ENCODE measurements around the gene CDKL4. TPM values are rescaled to one million over a fixed set of nuclear protein-coding genes. Genes with fewer than 3 reads are reported as not detected.

The CDKL4 gene
- total and polyA plus RNA-seq, 2 of the 13 experiments (the other 11 are each of a cell fraction or from before 2014, with no cell fraction given) = 0.29 to 0.50 TPM

DNA sequence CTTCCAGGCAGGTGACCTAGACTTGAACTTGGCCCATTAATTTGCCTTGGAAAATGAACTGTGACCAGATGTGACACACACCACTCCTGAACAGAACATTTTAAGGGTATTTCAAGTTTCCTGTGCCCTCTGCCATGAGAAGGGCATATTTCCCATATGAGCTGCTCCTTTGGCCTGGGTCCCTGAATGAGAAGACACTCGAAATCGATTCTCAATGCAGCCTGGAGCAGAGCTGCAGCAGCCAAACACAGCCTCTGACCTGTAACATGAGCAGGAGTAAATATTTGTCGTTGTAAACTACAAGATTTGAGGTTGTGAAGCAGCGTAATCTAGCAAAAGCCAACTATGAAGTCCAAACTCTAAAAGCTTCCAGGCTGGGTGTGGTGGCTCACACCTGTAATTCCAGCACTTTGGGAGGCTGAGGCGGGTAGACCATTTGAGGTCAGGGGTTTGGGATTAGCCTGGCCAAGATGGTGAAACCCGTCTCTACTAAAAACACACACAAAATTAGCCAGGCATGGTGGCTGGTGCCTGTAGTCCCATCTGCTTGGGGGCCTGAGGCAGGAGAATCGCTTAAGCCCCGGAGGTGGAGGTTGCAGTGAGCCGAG lies 92.8 kb downstream of the CDKL4 start (continued):
- TF ChIP-seq ZNF768 (CRISPR knock-in tag; IDR thresholded peaks at IDR 0.05) = no peak
- no peak for TF ChIP-seq KLF12 (CRISPR knock-in tag; IDR thresholded peaks at IDR 0.05; ENCODE audit: borderline replicate concordance)
- no peak; the same call in 1 of the 2 replicates for TF ChIP-seq ZNF746 (CRISPR knock-in tag; IDR thresholded peaks at IDR 0.05)
- no peak for TF ChIP-seq NFYC (CRISPR knock-in tag; IDR thresholded peaks at IDR 0.05)
- TF ChIP-seq RARG (CRISPR knock-in tag; IDR thresholded peaks at IDR 0.05; ENCODE audit: low read depth) = no peak
- peak; percentile 47; the same call in 1 of the 2 replicates for TF ChIP-seq ZNF431 (CRISPR knock-in tag; IDR thresholded peaks at IDR 0.05; ENCODE audit: borderline replicate concordance, low read depth)
- no peak for TF ChIP-seq HOXD1 (CRISPR knock-in tag; IDR thresholded peaks at IDR 0.05)
- TF ChIP-seq, protein P1, sequence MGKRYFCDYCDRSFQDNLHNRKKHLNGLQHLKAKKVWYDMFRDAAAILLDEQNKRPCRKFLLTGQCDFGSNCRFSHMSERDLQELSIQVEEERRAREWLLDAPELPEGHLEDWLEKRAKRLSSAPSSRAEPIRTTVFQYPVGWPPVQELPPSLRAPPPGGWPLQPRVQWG (CRISPR knock-in tag; IDR thresholded peaks at IDR 0.05; ENCODE audit: borderline replicate concordance, low read depth) = no peak
- TF ChIP-seq, protein P2, sequence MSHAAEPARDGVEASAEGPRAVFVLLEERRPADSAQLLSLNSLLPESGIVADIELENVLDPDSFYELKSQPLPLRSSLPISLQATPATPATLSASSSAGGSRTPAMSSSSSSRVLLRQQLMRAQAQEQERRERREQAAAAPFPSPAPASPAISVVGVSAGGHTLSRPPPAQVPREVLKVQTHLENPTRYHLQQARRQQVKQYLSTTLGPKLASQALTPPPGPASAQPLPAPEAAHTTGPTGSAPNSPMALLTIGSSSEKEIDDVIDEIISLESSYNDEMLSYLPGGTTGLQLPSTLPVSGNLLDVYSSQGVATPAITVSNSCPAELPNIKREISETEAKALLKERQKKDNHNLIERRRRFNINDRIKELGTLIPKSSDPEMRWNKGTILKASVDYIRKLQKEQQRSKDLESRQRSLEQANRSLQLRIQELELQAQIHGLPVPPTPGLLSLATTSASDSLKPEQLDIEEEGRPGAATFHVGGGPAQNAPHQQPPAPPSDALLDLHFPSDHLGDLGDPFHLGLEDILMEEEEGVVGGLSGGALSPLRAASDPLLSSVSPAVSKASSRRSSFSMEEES (CRISPR knock-in tag; IDR thresholded peaks at IDR 0.05) = 0 out of 2 replicates have a peak, but pooled peaks have one; percentile 27
- TF ChIP-seq FOXC1 (CRISPR knock-in tag; IDR thresholded peaks at IDR 0.05; ENCODE audit: borderline replicate concordance) = peak; percentile 77; the same call in 1 of the 2 replicates
- TF ChIP-seq KDM1A (CRISPR knock-in tag; IDR thresholded peaks at IDR 0.05) = peak; percentile 82; the same call in 1 of the 2 replicates
- TF ChIP-seq, protein P3, sequence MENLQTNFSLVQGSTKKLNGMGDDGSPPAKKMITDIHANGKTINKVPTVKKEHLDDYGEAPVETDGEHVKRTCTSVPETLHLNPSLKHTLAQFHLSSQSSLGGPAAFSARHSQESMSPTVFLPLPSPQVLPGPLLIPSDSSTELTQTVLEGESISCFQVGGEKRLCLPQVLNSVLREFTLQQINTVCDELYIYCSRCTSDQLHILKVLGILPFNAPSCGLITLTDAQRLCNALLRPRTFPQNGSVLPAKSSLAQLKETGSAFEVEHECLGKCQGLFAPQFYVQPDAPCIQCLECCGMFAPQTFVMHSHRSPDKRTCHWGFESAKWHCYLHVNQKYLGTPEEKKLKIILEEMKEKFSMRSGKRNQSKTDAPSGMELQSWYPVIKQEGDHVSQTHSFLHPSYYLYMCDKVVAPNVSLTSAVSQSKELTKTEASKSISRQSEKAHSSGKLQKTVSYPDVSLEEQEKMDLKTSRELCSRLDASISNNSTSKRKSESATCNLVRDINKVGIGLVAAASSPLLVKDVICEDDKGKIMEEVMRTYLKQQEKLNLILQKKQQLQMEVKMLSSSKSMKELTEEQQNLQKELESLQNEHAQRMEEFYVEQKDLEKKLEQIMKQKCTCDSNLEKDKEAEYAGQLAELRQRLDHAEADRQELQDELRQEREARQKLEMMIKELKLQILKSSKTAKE (CRISPR knock-in tag; IDR thresholded peaks at IDR 0.05; ENCODE audit: borderline replicate concordance) = peak; percentile 81; the same call in 1 of the 2 replicates
- no peak for TF ChIP-seq HNRNPK (IDR thresholded peaks at IDR 0.05; ENCODE audit: low read depth, low read length, poor library complexity, severe bottlenecking)
- TF ChIP-seq IRX3 (CRISPR knock-in tag; IDR thresholded peaks at IDR 0.05; ENCODE audit: borderline replicate concordance, low read depth) = 0 out of 2 replicates have a peak, but pooled peaks have one; percentile 61
- TF ChIP-seq ZNF660 (CRISPR knock-in tag; IDR thresholded peaks at IDR 0.05; ENCODE audit: borderline replicate concordance, low read depth) = no peak
- no peak for TF ChIP-seq ISX (CRISPR knock-in tag; conservative IDR thresholded peaks at IDR 0.05)
- TF ChIP-seq ZNF296 (CRISPR knock-in tag; conservative IDR thresholded peaks at IDR 0.05) = no peak
- peak; percentile 76 for TF ChIP-seq KAT8 (CRISPR knock-in tag; IDR thresholded peaks at IDR 0.05)
- TF ChIP-seq ZMYM2 (CRISPR knock-in tag; IDR thresholded peaks at IDR 0.05) = peak; percentile 96
- peak; percentile 60; the same call in 1 of the 2 replicates for TF ChIP-seq GATAD1 (CRISPR knock-in tag; IDR thresholded peaks at IDR 0.05)
- TF ChIP-seq, protein P4, sequence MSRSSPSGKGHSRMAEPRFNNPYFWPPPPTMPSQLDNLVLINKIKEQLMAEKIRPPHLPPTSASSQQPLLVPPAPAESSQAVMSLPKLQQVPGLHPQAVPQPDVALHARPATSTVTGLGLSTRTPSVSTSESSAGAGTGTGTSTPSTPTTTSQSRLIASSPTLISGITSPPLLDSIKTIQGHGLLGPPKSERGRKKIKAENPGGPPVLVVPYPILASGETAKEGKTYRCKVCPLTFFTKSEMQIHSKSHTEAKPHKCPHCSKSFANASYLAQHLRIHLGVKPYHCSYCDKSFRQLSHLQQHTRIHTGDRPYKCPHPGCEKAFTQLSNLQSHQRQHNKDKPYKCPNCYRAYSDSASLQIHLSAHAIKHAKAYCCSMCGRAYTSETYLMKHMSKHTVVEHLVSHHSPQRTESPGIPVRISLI (CRISPR knock-in tag; IDR thresholded peaks at IDR 0.05; ENCODE audit: borderline replicate concordance) = peak; percentile 61; the same call in 1 of the 2 replicates
- TF ChIP-seq ZNF33A (CRISPR knock-in tag; IDR thresholded peaks at IDR 0.05; ENCODE audit: borderline replicate concordance) = no peak
- TF ChIP-seq TBP (CRISPR knock-in tag; IDR thresholded peaks at IDR 0.05) = 0 out of 2 replicates have a peak, but pooled peaks have one; percentile 26
- TF ChIP-seq, protein P5, sequence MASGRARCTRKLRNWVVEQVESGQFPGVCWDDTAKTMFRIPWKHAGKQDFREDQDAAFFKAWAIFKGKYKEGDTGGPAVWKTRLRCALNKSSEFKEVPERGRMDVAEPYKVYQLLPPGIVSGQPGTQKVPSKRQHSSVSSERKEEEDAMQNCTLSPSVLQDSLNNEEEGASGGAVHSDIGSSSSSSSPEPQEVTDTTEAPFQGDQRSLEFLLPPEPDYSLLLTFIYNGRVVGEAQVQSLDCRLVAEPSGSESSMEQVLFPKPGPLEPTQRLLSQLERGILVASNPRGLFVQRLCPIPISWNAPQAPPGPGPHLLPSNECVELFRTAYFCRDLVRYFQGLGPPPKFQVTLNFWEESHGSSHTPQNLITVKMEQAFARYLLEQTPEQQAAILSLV (CRISPR knock-in tag; IDR thresholded peaks at IDR 0.05; ENCODE audit: borderline replicate concordance) = no peak

All from HepG2 (cell line).